ENCODE data around the gene ANKRD33.

DNA sequence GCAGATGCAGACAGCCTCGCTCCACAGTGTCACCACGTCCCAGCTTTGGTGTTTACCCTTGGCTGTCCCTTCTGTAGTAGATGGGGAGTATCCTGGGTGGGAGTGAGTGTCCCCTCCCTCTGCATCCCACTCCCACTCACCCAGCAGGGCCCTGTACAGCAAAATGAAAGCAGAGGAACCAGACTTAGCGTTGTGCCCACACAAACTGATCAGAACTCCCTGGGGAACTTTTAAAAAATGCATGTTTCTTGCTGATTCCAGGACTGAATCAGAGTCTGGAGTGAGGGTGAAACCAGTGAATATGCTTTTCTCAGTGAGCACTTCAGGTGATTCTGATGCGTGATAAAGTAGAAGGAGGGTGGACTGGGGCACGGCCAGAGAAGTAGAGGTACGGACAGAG is 22.3 kb downstream of the ANKRD33 start:
- TF ChIP-seq, protein P1, sequence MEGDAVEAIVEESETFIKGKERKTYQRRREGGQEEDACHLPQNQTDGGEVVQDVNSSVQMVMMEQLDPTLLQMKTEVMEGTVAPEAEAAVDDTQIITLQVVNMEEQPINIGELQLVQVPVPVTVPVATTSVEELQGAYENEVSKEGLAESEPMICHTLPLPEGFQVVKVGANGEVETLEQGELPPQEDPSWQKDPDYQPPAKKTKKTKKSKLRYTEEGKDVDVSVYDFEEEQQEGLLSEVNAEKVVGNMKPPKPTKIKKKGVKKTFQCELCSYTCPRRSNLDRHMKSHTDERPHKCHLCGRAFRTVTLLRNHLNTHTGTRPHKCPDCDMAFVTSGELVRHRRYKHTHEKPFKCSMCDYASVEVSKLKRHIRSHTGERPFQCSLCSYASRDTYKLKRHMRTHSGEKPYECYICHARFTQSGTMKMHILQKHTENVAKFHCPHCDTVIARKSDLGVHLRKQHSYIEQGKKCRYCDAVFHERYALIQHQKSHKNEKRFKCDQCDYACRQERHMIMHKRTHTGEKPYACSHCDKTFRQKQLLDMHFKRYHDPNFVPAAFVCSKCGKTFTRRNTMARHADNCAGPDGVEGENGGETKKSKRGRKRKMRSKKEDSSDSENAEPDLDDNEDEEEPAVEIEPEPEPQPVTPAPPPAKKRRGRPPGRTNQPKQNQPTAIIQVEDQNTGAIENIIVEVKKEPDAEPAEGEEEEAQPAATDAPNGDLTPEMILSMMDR (IDR thresholded peaks at IDR 0.05) = no peak
- no peak for TF ChIP-seq POLR2A (IDR thresholded peaks at IDR 0.05)
